ENCODE data around the gene BAZ2A. TPM values are rescaled to one million over a fixed set of nuclear protein-coding genes. Genes with fewer than 3 reads are reported as not detected.
A peak's percentile ranks its signal among the peaks of the same experiment; 100 is the strongest.

BAZ2A gene
- polyA plus RNA-seq, 1 donor (not counting 4 experiments of a cell fraction or from before 2014, with no cell fraction given): 55.7 TPM

DNA sequence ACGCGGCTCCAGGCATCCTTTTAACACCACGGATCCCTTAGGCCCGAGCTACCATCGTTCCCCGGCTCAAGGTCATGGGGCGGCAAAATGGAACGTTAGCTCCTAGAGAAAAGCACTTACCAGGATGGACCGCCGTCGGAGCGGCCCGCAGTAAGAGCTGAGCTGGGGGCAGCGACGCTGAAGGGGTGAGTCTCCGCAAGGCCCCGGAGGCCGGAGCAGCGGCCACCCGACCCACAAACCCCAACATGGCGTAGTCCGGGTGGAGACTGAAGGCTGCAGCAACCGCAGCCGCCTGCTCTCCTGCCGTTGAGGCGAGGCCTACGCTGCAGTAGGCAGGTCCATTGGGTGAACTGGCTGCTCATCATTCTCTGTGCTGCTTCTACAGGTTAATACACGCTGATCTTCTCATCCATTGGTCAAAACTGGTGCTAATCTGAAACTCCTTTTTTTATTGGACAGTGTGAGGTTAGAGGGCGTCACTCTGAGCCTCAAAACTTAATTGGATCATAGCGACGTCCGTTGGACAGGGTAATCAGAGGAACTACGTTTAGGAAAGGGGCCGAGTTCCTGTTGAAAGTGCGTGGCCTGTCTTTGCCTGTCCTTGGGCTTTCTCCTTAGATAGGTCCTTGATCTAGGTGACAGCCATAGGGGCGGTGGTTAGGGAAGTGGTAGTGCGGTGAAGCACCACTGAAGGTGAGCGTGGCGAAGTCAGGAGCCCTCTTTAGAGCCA lies 15.8 kb upstream of the BAZ2A start, which contains the start of gene ATP5F1B:
TSS of gene ATP5F1B (minus strand) at position 268 of the 730 bp plus-strand sequence. CDS start at position 247, 21 bp downstream.
- TF ChIP-seq, protein P1, sequence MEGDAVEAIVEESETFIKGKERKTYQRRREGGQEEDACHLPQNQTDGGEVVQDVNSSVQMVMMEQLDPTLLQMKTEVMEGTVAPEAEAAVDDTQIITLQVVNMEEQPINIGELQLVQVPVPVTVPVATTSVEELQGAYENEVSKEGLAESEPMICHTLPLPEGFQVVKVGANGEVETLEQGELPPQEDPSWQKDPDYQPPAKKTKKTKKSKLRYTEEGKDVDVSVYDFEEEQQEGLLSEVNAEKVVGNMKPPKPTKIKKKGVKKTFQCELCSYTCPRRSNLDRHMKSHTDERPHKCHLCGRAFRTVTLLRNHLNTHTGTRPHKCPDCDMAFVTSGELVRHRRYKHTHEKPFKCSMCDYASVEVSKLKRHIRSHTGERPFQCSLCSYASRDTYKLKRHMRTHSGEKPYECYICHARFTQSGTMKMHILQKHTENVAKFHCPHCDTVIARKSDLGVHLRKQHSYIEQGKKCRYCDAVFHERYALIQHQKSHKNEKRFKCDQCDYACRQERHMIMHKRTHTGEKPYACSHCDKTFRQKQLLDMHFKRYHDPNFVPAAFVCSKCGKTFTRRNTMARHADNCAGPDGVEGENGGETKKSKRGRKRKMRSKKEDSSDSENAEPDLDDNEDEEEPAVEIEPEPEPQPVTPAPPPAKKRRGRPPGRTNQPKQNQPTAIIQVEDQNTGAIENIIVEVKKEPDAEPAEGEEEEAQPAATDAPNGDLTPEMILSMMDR (optimal IDR thresholded peaks at IDR 0.05 in 1 of 3, IDR thresholded peaks at IDR 0.05 in 1 of 3, conservative IDR thresholded peaks at IDR 0.05 in 1 of 3; ENCODE audit: extremely low read depth in 1 of 3, insufficient read depth in 2 of 3, low read length in 3 of 3): no peak
- H3K4me1 ChIP-seq (ENCODE audit: control insufficient read depth, extremely low read depth, insufficient read depth, low read length): peaks cover 13% of the 10 kb centered on the region
- dilution Hi-C loops (cut with MboI; ENCODE audit: extremely low pct_ligation_motif_present, low sequenced_read_pairs): no loop called here
- H3K9ac ChIP-seq (ENCODE audit: control insufficient read depth, extremely low read depth, insufficient read depth, low read length): peak within 1 kb of the TSS; percentile 96
- H3K4me2 ChIP-seq (ENCODE audit: control insufficient read depth, extremely low read depth, insufficient read depth, low read depth, low read length): peak within 1 kb of the TSS; percentile 85
- peaks cover 40% of the 10 kb centered on the region for H3K79me2 ChIP-seq (ENCODE audit: control insufficient read depth, insufficient read depth, low read length)
- H3K9me1 ChIP-seq (ENCODE audit: control insufficient read depth, extremely low read depth, insufficient read depth, low read length): no peaks in the 10 kb centered on the region
- peaks cover 16 to 21% of the 10 kb centered on the region in 2 experiments for H3K36me3 ChIP-seq (ENCODE audit: control insufficient read depth in 2 of 2, extremely low read depth in 1 of 2, insufficient read depth in 2 of 2, low read length in 2 of 2)
- peak within 1 kb of the TSS; percentile 84 to 97 (median 92) for H3K4me3 ChIP-seq (ENCODE audit: control insufficient read depth in 2 of 3, extremely low read depth in 1 of 3, insufficient read depth in 2 of 3, low read depth in 1 of 3, low read length in 3 of 3)
- H3K27me3 ChIP-seq (ENCODE audit: control insufficient read depth, extremely low read depth, insufficient read depth, low read length): no peaks in the 10 kb centered on the region
- no peaks in the 10 kb centered on the region for H3K9me3 ChIP-seq (ENCODE audit: control insufficient read depth, low read depth, low read length)
- peak; percentile 97 for DNase-seq (ENCODE audit: low read depth, low spot score)
- H3K27ac ChIP-seq (ENCODE audit: control insufficient read depth, insufficient read depth, low read length): peak within 1 kb of the TSS; percentile 90
- H4K20me1 ChIP-seq (ENCODE audit: control insufficient read depth, extremely low read depth, insufficient read depth, low read length): peaks cover 8% of the 10 kb centered on the region
- H2AFZ ChIP-seq (ENCODE audit: control insufficient read depth, low read length): peak within 1 kb of the TSS; percentile 85
- FAIRE-seq: peak; percentile 89

DNA sequence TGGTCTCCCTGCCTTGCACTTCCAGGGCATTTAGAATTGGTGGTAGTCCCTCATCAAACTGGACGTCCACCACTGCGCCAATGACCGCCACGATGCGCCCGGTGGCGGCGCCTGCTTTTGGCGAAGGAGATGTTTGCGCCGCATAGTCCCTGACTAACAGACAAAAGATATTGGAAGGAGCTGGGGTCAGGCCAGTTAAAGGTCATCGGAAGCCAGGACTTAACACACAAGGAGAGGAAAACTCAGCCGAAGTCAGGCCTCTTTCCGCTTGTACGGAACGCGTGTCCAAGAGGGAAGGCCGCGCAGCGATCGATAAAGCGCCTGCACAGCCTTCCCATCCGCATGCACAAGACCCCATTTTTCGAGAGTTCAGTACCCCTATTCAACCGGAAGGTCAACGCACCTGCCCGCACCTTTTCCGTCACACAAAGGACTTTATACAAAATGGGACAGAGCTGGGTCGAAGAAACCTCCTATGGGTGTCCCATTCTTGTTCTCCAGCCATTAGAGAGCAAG lies 15.1 kb upstream of the BAZ2A start:
- Histone ChIP-seq H2AFZ (ENCODE audit: control insufficient read depth, low read length) (peak overlapping the region; percentile 50), H3K9me3 (ENCODE audit: control insufficient read depth, low read depth, low read length) (no peaks in the 10 kb centered on the region), H3K36me3 (ENCODE audit: control insufficient read depth in 2 of 2, extremely low read depth in 1 of 2, insufficient read depth in 2 of 2, low read length in 2 of 2) (peaks cover 17 to 26% of the 10 kb centered on the region in 2 experiments), H3K27ac (ENCODE audit: control insufficient read depth, insufficient read depth, low read length) (peak overlapping the region; percentile 90), H3K4me2 (ENCODE audit: control insufficient read depth, extremely low read depth, insufficient read depth, low read depth, low read length) (peak overlapping the region; percentile 85), H3K9ac (ENCODE audit: control insufficient read depth, extremely low read depth, insufficient read depth, low read length) (peak overlapping the region; percentile 96), H3K27me3 (ENCODE audit: control insufficient read depth, extremely low read depth, insufficient read depth, low read length) (no peaks in the 10 kb centered on the region), H3K9me1 (ENCODE audit: control insufficient read depth, extremely low read depth, insufficient read depth, low read length) (no peaks in the 10 kb centered on the region), H3K4me3 (ENCODE audit: control insufficient read depth in 2 of 3, extremely low read depth in 1 of 3, insufficient read depth in 2 of 3, low read depth in 1 of 3, low read length in 3 of 3) (peak overlapping the region; percentile 84 to 97 (median 92)), H3K4me1 (ENCODE audit: control insufficient read depth, extremely low read depth, insufficient read depth, low read length) (peaks cover 13% of the 10 kb centered on the region), H3K79me2 (ENCODE audit: control insufficient read depth, insufficient read depth, low read length) (peaks cover 40% of the 10 kb centered on the region), H4K20me1 (ENCODE audit: control insufficient read depth, extremely low read depth, insufficient read depth, low read length) (peaks cover 8% of the 10 kb centered on the region)
- FAIRE-seq (no peak), DNase-seq (ENCODE audit: low read depth, low spot score) (no peak)
- dilution Hi-C loops (cut with MboI; ENCODE audit: extremely low pct_ligation_motif_present, low sequenced_read_pairs): no loop called here
- no peak for TF ChIP-seq EZH2 (IDR thresholded peaks at IDR 0.05; ENCODE audit: low read length)
- TF ChIP-seq, protein P1 (optimal IDR thresholded peaks at IDR 0.05 in 1 of 3, IDR thresholded peaks at IDR 0.05 in 1 of 3, conservative IDR thresholded peaks at IDR 0.05 in 1 of 3; ENCODE audit: extremely low read depth in 1 of 3, insufficient read depth in 2 of 3, low read length in 3 of 3): no peak
